HL-60 (cell line): ENCODE data around the gene CLDND1.

Experiments used
- GABPA ChIP-seq: IDR thresholded peaks from 2 replicates; pipeline ENCODE4 v1.6.1; 2012; ENCODE audit warnings: low read depth
- POLR2AphosphoS5 ChIP-seq: IDR thresholded peaks from 2 replicates; pipeline ENCODE4 v1.6.1; 2012; ENCODE audit warnings: low read depth
- TF ChIP-seq, protein P1 (sequence below): IDR thresholded peaks from one replicate; pipeline ENCODE4 v1.5.1; 2011; ENCODE audit warnings: low read length, control low read depth, inconsistent platforms; ENCODE audit not compliant: insufficient read depth
- TF ChIP-seq, protein P2 (sequence below): IDR thresholded peaks from 2 replicates; pipeline ENCODE4 v1.6.1; 2012; ENCODE audit warnings: low read depth; ENCODE audit not compliant: insufficient replicate concordance

DNA sequence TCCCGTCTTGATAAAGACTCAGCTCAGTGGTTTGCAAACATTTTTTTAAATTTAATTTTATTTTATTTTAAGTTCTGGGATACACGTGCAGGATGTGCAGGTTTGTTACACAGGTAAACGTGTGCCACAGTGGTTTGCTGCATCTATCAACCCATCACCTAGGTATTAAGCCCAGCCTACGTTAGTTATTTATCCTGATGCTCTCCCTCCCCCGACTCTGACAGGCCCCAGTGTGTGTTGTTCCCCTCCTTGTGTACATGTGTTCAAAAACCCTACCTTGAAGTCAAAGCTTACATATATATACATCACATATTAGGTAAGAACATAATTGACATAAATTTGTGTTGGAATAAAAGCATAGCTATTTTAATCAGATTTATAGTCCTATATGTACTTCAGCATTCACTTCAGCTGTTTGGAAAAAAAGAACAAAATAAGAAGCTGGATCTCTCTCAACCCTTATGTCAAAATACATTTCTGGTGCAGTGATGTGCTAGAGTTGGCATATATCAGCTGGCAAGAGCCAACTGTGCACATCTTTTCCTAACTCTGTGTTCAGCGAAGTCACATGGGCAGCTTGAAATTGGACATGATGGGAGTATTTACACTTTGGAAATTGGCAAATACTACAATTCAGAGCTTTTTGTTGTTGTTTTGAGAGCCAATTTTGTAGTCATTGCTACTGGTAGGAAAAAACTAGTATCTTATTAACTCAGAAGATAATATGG, 35.6 kb upstream of the CLDND1 start:
- no peak for TF ChIP-seq POLR2AphosphoS5
- TF ChIP-seq, protein P1, sequence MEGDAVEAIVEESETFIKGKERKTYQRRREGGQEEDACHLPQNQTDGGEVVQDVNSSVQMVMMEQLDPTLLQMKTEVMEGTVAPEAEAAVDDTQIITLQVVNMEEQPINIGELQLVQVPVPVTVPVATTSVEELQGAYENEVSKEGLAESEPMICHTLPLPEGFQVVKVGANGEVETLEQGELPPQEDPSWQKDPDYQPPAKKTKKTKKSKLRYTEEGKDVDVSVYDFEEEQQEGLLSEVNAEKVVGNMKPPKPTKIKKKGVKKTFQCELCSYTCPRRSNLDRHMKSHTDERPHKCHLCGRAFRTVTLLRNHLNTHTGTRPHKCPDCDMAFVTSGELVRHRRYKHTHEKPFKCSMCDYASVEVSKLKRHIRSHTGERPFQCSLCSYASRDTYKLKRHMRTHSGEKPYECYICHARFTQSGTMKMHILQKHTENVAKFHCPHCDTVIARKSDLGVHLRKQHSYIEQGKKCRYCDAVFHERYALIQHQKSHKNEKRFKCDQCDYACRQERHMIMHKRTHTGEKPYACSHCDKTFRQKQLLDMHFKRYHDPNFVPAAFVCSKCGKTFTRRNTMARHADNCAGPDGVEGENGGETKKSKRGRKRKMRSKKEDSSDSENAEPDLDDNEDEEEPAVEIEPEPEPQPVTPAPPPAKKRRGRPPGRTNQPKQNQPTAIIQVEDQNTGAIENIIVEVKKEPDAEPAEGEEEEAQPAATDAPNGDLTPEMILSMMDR = no peak
- TF ChIP-seq, protein P2, sequence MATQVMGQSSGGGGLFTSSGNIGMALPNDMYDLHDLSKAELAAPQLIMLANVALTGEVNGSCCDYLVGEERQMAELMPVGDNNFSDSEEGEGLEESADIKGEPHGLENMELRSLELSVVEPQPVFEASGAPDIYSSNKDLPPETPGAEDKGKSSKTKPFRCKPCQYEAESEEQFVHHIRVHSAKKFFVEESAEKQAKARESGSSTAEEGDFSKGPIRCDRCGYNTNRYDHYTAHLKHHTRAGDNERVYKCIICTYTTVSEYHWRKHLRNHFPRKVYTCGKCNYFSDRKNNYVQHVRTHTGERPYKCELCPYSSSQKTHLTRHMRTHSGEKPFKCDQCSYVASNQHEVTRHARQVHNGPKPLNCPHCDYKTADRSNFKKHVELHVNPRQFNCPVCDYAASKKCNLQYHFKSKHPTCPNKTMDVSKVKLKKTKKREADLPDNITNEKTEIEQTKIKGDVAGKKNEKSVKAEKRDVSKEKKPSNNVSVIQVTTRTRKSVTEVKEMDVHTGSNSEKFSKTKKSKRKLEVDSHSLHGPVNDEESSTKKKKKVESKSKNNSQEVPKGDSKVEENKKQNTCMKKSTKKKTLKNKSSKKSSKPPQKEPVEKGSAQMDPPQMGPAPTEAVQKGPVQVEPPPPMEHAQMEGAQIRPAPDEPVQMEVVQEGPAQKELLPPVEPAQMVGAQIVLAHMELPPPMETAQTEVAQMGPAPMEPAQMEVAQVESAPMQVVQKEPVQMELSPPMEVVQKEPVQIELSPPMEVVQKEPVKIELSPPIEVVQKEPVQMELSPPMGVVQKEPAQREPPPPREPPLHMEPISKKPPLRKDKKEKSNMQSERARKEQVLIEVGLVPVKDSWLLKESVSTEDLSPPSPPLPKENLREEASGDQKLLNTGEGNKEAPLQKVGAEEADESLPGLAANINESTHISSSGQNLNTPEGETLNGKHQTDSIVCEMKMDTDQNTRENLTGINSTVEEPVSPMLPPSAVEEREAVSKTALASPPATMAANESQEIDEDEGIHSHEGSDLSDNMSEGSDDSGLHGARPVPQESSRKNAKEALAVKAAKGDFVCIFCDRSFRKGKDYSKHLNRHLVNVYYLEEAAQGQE = no peak
- TF ChIP-seq GABPA = no peak
